HK-2 (cell line): ENCODE measurements around the gene NTRK3.

ENCODE experiments used
- DNase-seq: peaks from one replicate; pipeline ENCODE4 v3.0.0-alpha.2; 2018; ENCODE audit not compliant: unreplicated experiment

NTRK3 gene

DNA sequence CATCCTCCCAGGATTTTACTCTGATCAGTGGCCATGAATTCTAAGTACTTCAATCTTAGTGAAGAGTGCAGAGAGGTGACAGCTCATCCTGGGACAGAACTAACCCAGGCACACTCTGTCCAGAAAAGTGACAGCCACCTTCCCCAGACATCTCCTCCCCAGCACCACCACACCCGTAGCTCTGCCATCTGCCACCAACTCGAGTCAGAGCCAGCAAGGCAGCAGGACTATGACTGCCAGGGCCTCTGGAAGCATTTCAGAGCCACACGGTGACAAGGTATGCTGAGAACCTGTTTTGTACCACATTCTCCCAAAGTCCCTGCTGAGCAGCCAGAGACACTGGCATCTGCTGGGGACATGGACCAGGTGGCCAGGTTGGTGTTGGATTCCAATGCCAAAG lies 71.0 kb downstream of the NTRK3 start:
- no peak for DNase-seq

DNA sequence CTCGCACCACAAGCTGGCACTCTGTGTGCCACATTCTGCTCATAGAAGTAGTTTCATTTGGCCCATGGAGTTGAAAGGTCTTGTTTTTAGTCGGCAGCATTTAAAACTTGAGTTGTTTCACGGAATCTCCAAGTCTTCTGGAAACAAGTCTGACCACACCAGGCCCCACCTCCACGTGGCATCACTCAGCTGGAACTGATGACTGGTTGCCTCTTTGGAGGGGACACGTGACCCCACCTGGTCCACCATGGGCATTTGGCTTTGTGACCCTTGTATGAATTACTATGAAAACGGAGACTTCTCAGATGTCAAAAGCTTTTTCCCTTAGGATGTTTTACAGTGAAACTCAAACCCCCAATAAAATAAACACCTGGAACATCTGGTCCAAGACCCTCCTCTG lies 74.9 kb downstream of the NTRK3 start:
- DNase-seq = no peak

DNA sequence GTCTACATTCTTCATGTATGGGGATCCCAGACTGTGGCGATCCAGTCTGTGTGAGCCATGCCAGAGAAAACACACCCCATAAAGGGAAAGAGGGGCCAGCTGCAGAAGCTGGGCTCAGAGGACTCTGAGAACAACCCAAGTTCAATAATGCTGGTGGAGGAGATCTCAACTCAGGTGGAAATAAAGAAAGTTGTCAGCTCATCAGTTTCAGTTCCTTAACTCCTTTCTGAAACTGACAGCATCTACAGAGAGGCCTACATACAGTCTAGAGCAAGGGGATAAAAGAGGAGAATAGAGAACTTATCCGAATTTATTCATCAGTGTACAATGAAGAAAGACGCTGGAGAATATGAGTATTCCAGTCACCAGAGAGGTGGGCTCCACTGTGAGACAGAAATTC lies 77.0 kb downstream of the NTRK3 start:
- DNase-seq = no peak

DNA sequence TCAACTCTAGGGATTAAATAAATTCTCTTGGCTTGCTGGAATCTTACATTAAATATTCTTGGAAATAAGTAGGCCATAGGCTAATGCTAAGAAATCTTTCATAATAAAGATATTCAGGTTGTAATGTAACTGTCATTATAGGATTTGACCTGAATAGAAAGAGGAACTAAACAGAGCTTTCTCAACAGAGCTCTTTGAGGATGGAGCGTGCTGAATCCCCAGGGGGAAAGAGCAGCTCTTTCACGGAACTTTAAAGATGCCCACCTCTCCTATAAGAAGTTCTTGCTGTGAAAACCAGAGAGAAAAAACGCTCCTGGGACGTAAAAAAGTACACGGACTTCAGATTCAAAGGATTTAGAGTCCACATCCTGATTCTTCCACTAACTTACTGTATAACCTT lies 77.9 kb downstream of the NTRK3 start:
- DNase-seq = no peak

DNA sequence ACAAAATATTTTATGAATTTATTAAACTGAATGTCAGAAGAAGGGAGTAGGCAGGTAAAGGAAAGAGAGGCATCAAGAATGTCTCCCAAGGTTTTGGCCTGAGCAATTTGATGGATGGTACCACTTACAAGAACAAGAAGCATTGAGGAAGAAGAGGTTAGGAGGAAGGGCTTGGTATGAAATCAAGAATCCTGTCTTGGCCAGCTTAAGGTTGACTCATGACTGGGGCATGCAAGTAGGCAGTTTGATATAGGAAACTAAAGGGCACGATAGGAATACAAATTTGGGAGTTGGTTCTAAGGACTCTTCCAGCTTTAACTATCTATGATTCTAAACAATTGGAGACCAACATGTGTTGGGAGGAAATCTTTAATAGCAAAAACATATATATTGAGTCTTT lies 79.1 kb downstream of the NTRK3 start:
- DNase-seq = no peak

DNA sequence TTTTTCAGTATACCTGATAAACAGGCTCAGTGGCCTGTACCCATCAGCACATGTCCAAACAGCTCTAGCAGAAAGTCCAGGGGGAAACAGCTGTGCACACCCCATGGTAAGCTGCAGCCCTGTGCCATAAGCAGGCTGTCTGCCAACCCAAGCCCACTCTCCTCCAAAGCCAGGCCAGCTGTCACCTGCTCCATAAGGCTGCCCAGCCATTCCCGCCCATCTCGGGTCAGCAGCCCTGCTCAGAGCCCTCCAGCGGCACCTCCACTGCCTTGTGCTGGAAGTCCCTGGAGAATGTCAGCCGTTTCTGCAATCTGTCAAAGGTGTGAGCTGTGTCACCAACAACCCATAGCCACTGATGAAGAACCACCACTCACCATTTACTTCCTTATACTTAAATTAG lies 82.0 kb downstream of the NTRK3 start:
- DNase-seq = no peak

DNA sequence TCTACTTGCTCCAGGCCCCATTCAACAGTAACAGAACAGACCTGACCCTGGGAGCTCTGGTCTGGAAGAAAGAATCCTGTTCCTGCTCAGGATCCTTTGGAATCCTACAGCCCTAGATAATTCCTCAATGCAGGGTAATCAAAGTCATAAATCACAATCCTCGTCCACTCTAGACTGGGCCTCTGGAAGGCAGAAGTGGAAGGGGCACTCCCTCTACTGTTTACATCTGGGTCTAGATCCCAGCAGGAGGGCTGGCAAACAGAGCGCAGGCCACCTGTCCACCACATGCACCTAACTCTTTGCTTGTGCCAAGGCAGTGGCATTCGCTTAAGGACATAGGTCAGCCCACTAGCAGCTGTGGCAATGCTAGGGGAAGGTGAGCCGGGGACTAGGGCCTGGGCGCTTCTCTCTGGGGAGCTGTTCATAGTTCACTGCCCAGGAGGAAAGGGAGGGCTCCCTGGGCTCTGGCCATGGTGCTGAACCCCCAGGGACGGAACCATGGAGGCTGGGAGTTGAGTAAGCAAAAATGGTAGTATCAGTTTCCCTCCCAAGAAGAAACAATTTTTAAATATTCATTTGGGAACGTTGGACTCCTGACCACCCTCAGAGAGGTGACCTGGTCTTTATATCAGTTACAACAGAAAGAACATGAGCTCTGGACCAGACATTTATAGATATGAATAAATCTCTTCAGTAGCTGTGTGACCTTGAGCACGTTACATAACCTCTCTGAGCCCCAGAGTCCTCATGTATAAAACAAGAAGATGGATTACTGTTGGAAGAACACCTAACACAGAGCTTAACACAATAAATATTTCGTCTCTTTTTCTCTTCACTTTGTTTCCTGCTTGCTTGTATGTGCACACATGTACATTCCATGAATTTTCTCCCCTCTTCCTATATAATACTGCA lies 90.2 kb downstream of the NTRK3 start:
- peak; percentile 18 for DNase-seq

DNA sequence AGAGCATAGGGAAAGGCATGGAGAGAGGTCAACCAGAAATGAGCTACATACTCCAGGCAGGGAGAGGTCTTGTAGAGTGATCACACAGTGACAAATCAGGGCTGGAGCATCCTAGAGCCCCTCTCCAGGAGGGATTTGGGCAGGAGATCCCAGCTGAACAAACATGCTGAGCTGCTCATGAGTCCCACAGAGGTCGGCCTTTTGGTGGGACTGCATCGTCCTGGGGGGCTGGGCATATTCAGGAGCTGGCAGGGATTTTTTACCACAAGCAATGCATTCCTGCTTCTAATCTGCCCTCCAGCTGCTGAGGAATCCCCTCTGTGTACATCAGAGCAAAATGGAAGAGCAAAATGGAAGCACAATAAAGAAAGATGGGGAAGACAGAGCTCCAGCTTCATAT lies 94.9 kb downstream of the NTRK3 start:
- no peak for DNase-seq

DNA sequence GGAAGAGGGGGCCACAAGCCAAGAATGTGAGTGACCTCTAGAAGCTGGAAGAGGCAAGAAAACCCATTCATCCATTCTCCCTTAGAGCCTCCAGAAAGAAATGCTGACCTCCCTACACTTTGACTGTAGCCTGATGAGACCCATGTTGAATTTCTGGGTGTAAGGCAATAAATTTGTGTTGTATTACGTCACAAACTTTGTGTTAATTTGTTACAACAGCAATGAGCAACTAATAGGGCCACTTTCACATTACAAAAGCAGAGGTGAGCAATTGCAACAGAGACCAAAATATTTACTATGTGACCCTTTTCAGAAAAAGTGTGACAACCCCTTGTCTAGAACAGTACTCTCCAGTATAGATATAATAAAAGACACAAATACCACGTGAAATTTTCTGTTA lies 101.2 kb downstream of the NTRK3 start:
- no peak for DNase-seq

DNA sequence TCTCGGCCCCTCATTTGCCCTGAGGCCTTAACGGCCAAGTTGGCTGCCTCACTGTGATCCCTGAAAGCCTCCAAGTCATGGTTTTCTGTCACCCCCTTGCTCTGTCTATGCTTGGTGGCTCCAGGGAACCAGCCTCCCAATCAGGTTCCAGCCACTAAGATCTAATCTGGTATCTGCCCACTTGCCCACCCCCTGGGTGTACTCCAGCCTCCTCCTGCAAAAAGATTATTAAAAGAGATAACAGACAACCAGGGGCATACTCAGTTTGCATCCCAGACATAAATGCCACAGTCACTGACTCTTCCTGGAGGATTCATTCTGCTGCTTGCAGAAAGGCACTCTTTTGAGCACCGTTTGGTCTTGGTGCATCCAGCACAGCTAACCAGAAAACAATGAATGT lies 103.9 kb downstream of the NTRK3 start:
- DNase-seq = no peak

DNA sequence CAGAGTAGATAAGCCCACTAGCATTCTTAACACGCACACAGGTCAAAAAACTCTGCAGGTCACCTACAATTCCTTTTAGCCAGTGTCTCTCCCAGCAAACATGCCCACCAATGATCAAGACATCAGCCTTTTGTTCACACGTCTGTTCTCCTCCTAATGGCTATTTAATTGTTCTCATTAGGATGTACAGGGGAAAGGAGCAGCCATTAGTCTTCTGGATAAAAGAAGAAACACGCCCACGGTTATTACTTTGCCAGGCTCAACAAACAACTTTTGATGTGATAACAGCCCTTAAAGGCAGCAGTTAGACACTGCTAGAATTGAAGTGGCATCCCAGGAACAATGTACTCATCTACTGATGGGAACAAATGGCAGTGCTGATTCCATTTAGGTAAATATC lies 108.8 kb downstream of the NTRK3 start:
- DNase-seq = no peak

DNA sequence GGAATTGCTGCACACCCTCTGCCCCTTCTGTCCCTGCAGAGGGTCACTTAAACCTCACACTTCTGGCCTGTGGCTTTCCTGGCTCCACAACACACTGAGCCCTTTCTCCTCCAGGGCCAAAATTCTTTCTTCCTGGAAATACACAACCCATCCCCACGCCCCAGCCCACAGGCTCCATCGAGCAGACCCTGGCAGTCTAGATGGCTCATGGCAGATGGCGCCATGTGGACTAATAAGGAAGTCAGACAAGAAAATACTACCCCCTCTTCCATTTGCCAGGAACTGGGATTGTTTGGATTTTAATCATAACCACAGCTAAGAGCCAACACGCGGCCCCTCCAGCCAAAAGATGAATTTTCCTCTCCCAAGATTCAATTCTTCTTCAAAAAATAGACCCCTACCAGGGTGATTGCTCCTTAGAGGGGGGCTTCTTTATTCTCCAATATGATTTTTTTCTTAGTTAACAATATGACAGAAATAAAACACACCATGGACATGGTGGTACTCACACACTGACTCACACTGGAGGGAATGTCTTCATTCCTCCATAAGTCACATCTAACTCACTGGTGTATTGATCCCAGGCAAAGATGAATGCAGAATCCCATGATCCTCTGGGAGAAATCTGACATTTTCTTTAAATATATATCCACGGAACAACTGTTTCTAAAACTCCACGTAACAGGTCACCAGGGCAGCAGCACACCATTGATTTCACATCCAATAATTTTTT lies 111.5 kb downstream of the NTRK3 start:
- no peak for DNase-seq

DNA sequence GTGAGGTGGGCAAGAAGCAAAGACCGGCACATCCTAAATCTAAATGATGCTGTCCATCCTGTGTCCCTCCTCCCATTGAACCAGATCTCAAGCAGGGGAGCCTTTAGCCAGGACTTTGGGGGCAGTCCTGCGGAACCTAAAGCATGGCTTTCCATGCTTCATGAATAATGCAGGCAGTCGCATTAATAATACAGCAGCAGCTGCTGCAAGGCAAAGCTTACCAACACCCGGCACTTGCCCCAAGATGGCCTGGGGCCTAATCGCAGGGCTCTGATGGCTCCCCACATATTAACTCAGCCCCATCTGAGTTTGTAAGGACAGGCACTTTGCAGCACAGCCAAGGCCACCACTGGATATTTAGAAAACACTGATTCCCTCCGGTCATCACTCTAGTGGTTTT lies 114.4 kb downstream of the NTRK3 start:
- DNase-seq = no peak

DNA sequence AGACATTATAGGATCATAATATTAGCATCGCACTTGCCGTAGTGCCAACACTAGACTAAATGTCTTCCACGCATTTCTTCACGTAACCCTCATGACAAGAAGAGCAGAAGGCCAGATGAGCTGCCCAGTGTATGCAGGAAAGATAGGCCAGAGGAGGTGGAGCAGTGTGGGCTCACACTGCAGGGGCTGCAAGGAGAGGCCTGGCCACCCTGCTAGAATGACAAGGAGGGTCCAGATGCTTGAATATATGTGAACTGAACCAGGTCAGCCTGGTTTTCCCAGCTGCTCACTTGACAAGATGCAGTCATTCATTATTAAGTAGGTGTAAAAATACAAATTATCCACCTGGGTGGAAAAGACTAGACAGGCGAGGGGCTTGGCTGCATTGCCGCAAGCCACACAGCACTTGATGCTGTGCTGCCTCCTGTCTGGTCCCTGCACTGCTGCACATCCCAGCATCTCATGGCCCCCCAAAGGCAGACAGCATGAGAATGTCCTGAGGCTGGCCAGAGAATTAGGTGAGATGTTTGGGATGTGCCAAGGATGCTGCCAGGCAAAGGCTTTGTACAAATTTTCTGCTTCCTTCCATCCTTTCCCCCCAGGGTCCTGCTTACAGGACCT lies 115.2 kb downstream of the NTRK3 start:
- no peak for DNase-seq

DNA sequence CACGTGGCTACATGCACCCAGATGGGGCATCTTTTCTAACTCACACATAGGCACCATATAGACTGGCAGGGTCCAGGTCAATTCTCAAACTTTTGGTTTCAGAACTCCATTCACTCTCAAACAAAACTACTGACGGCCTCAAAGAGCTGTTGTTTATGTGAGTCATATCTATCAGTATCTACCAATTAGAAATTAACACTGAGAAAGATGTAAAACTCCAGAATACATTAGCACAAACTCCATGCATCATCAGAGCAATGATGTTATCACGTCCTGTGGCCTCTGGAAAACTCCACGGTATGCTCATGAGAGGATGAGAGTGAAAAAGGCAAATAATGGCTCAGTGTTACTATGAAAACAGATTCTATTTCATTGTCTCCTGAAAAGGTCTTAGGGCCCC lies 116.1 kb downstream of the NTRK3 start:
- DNase-seq = no peak

DNA sequence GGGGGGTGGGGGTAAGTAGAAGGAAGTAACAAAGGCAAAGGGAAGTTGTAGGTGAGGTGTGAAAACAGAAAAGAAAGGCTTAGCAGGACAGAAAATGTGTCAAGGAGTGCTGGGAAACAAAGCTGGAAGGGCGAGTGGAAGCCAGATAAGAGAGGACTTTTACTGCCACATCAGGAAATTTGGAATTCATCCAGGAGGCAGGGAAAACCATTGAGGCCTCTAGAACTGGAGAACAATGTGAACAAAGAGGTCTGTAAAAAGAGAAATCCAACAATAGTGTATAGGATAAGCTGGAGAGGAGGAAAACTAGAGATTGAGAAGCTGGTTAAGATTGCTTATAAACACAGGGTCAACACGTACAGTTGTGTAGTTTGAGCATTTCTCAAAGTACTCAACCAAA lies 116.6 kb downstream of the NTRK3 start:
- DNase-seq = no peak

DNA sequence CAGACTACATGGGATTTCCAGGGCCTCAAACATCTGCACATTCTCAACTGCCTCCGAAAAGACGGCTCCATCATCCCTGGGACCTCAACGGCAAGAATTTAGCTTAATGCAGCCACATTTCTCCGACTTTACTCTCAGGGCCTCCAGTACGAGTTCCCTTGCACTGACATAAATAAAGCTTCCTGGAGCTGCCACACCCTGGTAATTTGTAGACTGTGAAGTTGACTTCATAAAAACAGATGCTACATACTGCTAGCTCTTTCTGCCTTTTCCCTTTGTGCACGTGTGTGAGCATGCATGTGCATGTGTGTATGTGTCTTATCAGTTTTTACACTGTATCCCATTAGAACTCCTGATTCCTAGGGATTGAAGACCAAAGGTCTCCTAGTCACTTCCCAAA lies 122.7 kb downstream of the NTRK3 start:
- DNase-seq = no peak

DNA sequence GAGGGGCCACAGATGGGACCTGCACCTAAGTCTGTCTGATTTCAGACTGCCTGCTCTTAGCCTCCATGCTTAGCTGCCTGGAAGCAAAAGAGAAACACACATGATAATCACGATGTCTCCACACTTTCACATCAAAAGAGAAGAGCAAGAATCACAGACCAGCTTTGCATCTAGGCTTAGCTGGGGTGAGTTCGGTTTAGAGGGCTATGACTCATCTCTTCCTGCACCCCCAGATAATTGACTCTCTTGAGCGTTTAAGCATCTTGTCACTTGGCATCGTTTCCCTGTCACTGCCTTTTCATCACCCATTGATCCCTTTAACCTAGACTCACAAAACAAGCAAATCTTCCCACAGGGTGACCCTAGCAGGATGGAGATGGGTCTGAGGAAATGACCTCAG lies 124.0 kb downstream of the NTRK3 start:
- no peak for DNase-seq

DNA sequence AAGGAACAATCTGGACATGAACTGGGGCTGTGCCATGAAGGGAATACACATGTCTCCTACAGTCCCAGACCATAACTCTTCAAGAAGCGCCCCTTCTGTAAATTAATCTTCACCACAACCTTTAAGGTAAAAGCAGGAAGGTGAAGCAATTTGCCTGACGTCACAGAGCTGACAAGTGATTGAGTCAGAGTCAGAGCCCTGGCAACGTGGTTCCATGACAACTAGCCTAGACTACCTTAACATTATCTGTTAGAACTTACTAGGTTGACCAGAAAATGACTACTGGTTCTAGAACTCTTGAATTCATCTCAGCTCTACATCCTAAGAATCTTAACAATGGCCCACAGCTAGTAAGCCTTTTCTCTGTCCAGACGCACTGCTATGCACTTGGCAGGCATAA lies 124.6 kb downstream of the NTRK3 start:
- no peak for DNase-seq

DNA sequence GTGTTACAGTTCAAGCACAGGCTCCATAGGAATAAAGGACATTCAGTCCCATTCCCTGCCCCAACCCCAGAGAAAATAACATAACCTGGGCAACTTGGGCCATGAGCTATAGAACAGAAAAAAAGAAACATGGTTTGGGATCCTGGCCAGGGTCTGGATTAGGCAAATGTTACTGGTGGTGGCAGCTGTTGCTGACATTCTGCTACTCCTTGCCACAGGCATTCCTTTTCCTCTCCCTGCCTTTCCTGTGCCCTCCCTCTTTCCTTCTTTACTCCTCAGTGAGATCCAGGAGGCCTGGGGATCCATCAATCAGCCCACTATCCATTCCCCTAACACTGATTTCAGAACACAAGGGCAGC lies 129.1 kb downstream of the NTRK3 start:
- DNase-seq = no peak

DNA sequence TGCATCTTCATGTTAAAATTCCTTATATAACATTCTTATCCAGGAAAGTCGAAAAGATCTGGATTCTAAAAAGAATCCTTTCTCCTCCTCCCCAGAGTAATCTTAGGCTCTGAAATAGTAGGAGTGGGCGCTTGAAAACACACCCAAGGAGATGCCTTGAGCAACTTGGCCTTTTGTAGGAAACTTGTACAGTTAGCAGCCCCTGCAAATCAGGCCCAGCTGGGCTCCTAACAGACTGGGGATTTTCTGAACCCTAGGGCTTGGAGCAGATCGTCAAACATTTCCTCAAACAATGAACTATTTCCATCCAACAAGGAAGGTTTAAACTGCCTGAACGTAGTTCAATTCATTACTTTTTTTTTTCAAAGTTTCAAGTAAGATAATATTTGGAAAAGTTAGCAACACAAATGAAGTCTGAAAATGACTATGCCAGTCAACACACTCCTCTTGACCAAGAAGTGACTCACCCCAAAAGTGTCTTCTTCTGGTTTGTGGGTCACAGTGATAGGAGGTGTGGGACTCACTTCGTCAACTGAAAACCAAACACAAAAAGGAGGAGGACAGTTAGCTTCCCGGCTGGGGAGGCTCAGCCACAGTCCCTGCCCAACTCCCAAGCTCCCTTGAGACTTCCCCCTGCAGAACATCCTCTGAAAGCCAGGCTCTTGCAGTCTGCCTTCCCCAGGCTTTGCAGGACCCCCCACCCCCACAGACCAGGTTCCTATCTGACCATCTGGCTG lies 129.7 kb downstream of the NTRK3 start:
- DNase-seq = no peak

DNA sequence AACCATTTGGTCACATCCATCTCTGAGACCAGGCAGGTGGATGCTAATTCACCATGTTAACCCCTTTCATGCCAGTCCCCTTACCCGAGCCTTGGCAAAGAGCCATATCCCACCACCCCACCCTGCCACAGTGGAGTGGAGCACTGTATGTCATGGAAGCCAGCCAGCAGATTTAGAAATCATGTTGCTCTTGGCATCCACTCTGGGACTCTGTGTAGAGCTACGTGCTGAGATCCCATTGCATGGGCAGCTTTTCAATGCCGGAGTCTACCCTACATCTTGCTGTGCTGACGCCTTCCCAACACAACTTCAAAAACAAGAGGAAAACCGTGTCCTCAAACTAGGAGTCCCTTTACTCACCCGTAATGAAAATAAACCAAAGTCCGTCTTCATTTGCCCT lies 131.0 kb downstream of the NTRK3 start:
- DNase-seq = no peak
